Sigmoid colon (tissue), 4 donors: ENCODE measurements around the gene PLXNA1.

ENCODE experiments used
- EP300 ChIP-seq, 4 donors: sonication (generic); formaldehyde crosslinking; IDR thresholded peaks; one replicate each; pipeline ENCODE4 v1.6.1; 2017; ENCODE audit warnings: antibody characterized with exemption in 4 of 4
- POLR2A ChIP-seq, 2 donors: fragments of 450-650 bp; IDR thresholded peaks; one replicate each; pipeline ENCODE4 v1.6.1; 2016; ENCODE audit warnings: antibody characterized with exemption in 2 of 2, mild to moderate bottlenecking in 2 of 2, moderate library complexity in 2 of 2
- POLR2AphosphoS5 ChIP-seq, 4 donors: sonication (generic); formaldehyde crosslinking; IDR thresholded peaks; one replicate each; pipeline ENCODE4 v1.6.1; 2017; ENCODE audit warnings: antibody characterized with exemption in 4 of 4
- TF ChIP-seq, protein P1 (sequence below), 4 experiments: fragments of 450-650 bp in 3 of 4; fragments of 200-600 bp in 1 of 4; IDR thresholded peaks; one replicate each; pipeline ENCODE4 v1.5.1; 2016 to 2019; ENCODE audit warnings: antibody characterized with exemption in 4 of 4, mild to moderate bottlenecking in 3 of 4, moderate library complexity in 2 of 4

GRCh38 chr3:126983276-126983652, 349 bp downstream of the PLXNA1 start:
- TF ChIP-seq, protein P1, sequence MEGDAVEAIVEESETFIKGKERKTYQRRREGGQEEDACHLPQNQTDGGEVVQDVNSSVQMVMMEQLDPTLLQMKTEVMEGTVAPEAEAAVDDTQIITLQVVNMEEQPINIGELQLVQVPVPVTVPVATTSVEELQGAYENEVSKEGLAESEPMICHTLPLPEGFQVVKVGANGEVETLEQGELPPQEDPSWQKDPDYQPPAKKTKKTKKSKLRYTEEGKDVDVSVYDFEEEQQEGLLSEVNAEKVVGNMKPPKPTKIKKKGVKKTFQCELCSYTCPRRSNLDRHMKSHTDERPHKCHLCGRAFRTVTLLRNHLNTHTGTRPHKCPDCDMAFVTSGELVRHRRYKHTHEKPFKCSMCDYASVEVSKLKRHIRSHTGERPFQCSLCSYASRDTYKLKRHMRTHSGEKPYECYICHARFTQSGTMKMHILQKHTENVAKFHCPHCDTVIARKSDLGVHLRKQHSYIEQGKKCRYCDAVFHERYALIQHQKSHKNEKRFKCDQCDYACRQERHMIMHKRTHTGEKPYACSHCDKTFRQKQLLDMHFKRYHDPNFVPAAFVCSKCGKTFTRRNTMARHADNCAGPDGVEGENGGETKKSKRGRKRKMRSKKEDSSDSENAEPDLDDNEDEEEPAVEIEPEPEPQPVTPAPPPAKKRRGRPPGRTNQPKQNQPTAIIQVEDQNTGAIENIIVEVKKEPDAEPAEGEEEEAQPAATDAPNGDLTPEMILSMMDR (IDR thresholded peaks at IDR 0.05), result no peak
- no peak for TF ChIP-seq POLR2A (IDR thresholded peaks at IDR 0.05)
- no peak for TF ChIP-seq POLR2AphosphoS5 (IDR thresholded peaks at IDR 0.05)
- TF ChIP-seq EP300 (IDR thresholded peaks at IDR 0.05), result no peak
